HK-2 (cell line): ENCODE data around the gene EXD3.
A peak's percentile ranks its signal among the peaks of the same experiment; 100 is the strongest.

Experiments used
- DNase-seq: peaks from one replicate; pipeline ENCODE4 v3.0.0-alpha.2; 2018; ENCODE audit not compliant: unreplicated experiment

The EXD3 gene

DNA sequence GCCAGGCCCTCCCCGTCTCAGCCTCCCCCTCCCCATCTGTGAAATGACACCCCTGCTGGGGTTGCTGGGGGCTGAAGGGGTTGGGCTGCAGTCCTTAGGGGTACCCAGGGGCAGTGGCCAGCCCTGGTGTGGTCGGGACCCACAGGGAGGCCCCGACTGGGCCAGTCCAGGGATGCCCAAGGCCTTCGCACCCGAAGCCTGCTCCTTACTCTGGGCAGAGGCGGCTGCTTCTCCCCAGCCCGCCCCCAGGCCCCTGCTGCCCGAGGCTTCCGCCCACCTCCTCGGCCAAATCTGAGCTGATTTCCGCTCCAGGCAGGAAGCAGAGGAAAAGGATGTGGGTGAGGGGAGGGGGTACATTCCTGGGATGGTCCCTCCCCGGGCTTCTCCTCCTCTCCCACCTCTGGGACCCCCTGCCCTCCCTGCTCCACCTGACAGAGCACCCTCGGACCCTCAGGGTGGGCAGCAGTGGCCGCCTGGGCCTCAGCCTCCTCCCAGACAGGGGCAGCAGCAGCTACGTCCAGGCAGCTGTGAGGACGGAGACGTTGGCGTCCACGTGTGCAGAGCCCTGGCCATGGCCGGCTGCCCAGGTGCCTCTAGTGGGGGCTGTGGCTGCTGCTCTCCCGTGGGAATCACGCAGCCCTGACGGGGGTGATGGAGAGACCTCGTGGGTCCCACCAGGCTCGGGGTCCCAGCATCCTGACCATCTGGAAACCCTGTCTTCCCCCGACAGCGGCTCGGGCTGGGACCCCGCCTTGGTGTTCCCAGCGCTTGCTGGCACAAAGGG, 116.7 kb downstream of the EXD3 start:
- DNase-seq, result no peak

DNA sequence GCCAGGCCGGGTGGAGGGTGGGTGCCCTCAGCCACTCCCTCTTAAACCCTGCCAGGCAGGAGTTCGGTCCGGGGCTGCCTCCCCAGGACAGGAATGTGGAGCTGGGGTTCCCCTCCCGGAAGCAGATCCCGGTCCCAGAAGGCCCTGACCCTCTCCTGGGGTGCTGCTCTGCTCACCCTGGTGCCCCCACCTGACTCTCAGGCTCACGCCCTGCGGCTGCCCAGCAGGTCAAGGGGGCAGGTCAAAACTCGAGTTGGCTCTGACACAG, 117.2 kb downstream of the EXD3 start:
- no peak for DNase-seq

DNA sequence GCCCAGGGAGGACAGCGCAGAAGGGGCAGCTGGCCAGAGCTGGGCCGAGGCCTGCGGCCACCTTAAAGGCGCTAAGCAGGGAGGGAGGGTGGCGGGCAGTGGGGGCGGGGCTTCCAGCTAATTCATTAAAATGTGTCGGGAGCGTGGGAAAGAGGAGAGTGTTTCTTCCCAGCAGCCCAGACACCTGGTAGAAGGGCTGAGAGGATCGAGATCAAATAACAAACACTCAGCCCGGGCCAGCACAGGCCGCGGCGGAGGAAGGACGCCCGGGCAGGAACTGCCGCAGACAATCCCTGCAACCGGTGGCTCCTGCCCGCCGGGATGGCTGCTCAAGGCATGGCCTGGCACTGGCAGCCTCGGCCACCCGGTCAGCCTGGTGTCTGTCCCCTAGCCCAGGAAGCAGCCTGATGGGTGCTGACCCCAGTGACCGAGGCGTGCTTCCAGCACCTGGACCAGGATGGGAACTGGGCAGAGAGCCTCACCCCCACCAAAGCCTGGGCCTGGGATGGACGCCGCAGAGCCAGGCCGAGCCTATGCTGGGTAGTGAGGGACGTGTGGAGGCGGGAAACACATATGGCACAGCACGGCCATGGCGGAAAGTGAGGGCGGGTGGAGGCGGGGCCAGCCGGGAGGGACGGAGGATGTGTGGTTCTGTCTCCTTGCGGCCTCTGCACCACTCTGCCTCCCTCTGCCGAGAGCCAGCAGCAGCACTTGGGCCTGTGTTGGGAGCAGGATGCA, 117.7 kb downstream of the EXD3 start:
- DNase-seq, result no peak

DNA sequence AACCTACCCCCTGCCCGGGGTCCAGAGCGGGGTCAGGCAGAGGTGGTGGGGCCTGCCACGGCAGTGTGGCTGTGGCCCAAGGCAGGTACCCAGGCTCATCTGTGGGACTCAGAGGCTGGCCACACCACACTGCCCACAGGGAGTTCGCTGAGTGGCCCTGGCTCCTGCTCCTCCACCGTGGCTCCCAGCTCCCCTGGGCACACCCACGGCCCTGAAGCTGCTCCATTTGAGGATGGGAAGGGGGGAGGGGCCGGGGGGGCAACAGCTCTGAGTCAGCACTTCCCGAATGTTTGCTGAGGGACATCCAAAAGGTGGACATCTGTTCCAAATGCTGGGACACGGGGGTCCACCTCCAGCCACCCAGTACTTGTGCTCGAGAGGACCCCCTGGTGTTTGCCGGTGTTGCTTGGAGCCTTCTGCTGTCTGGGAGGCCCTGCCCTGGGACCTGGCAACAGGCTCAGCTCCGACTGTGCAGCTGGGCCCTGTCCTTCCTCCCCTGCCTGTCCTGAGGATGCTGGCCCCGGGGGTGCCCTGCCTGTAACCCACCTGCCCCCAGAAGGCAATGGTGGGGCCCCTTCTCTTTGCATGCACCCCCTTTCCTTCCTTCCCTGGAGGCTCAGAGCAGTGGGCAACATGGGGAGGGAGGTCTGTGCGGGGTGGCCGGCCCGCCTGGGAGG, 118.4 kb downstream of the EXD3 start:
- DNase-seq, result no peak

DNA sequence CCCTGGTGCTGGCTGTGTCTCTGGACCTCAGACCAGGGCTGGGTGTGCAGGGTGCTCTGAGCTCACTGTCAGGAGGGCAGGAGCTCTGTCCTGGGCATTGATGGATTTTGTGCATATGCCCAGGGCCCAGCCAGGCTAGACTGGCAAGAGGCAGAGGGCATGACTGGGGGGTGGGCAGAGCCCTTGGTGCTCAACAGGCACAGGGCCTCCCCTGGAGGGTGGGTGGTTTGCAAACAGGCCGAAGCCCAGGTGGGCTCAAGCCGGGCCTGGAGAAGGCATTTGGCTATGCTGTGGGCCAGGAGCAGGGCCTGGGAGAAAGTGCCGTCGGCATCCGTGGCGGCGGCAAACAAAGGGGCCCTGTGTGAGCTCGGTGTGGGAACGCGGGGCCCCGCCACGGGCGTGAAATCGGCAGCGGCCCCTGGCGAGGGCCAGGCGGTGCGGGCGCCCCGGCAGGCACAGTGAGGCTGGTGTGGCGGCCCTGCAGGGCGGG, 119.0 kb downstream of the EXD3 start:
- DNase-seq, result no peak

DNA sequence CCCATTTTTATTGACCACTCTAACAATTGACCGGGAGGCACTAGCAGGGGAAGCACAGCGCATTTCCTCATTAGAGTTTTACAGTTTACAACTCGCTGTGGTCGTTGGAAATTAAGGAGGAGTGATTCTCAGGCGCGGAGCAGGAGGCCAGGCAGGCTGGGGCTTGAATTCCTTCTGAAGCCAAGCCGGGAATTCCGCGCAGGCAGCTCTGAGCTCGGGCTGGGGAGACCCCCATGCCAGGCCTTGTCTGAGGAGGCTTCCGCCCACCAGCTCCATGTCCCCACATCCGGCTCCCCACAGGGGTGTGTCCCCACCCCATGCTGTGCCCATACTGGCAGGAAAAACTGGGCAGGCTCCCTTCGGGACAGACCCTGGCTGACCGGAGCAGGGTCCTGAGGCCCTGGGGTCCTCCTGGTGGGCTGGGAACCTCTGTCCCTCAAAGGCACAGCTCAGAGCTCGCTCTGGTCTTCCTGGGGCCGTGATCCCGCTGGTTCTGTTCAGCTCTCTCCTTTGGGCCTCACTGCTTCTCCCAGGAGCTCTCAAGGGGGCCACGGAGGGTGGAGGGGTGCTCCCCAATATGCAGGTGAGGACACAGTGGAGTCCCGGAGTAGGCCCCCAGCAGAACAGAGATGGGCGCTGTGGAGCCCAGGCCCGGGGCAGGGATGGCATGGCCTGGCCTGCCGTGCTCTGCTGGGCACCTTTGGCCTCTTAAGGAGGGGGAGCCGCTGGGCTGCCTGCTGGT, 119.6 kb downstream of the EXD3 start:
- DNase-seq, result no peak

DNA sequence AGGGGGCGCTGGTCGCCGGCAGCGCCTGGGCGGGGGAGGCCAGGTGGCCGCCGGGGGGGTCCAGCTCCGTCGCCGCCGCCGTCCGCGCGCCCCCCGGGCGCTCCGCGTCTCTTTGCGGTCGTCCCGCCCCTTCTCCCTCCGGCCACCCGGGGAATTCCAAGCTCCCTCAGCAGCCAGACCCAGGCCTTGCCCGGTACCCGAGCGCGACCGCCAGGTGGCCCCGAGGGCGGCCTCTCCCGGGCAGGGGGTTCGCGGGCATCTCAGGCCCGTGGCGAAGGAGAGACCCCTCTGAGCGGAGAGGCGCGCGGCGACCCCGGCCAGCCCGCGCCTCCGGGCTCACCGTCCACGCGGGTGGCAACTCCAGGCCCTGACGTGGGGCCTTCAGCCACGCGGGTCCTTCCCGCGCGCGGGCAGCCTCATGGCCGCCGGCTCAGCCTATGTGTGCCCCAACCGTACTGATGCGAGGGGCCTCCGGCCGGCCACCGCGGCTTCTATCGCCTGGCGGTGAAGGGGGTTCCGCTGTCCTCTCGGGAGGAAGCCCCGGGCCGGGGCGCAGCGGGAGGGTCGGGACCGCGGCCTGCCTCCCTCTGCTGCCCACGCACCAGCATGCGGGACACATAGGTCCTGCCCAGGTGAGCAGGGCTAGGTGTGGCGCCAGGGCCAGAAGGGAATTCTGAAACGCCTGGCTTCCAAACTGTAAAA, 120.4 kb downstream of the EXD3 start:
- DNase-seq, result no peak

DNA sequence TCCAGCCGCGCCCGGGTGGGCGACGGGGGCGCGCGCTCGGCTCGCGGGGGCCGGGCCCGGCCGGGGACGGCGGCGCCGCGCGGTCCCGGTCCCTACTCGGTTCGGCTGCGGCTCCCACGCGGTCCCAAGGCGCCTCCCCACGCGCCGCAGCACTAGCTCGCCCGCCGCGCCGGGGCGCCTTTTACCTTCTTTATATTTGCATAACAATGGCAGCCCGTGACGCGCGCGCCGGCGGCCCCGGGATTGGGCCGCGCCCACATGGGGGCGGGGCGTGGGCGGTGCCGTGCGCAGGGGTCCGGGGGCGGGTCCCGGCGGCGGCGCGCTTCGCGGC, 120.9 kb downstream of the EXD3 start, which contains the start of gene NRARP:
TSS of gene NRARP (minus strand) at position 154 of the 331 bp plus-strand sequence. CDS start 343 bp downstream, outside the sequence.
- peak; percentile 88 for DNase-seq

DNA sequence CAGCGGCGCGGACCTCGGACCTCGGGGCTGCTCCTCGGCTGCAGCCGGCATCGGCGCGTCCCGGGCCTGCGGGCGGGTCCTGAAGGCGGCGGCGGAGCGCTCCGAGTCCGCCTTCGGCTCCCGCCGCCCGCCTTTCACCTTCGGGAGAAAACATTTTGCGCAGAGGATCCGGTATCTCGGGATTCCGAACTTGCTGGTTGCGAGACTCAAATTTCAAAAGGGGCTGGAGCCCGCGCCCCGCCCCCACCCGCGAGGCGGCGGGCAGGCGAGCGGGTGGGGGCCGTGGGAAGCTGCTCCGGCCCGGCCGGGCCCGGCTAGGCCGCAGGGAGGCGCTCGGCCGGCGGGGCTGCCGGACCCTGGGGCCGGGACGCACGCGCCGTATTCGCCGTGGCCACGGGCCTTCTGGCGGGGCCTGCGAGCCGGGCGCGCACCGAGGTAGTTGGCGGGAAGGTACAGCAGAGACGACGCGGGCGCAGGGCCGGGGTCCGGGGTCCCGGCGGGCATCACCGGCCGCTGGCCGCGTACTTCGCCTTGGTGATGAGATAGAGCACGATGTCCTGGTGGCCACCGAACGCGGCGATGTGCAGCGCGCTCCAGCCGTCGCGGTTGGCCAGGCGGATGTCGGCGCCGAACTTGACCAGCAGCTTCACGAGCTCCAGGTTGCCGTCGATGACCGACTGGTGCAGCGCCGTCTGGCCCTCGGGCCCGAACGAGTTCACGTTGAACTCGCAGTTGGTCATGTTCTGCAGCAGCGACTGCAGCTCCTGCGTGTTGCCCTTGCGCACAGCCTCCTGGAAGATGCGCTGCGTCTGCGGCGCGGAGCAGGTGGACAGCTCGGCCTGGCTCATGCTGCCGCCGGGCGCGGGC, 121.6 kb downstream of the EXD3 start:
- peak; percentile 60 for DNase-seq

DNA sequence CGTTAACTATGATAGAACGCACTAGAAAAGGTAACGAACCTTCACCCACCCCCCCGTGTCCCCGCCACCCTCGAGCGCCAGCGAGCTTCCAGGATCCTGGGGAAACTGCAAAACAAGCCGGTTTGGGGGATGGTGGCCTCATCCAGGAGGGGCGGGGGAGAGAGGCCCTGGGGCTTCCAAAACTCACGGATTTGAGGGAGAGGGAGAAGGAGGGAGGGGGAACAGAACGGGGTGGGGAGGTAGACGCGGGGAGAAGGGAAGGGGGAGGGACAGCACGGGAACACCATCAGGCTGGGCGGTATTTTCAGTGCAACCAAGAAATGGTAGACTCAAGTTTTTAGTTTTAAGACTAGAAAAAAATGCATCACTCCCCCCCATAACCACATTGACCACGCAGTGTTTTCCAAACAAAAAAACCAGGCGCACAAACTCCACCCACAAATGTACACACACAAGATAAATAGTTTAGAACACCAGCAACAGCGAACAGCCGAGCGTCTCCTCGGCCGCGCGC, 122.3 kb downstream of the EXD3 start:
- no peak for DNase-seq

DNA sequence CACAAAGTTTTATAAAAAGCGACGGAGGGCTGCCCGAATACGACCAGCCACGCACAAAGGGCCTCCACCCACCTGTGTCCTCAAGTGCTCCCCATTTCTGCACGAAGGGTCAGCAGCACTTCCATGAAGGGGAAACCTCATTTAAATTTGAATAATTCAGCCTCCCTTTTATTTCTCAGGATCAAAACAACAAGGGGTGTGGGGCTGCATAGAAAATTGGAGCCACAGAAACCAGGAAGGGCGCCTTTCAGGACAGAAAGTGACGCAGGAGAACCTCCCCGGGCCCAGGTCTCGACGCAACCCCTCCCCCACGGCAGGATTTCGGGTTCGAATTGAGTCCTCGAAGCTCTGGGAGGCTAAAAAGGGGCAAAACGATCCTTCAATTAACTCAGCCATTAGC, 123.0 kb downstream of the EXD3 start:
- no peak for DNase-seq

DNA sequence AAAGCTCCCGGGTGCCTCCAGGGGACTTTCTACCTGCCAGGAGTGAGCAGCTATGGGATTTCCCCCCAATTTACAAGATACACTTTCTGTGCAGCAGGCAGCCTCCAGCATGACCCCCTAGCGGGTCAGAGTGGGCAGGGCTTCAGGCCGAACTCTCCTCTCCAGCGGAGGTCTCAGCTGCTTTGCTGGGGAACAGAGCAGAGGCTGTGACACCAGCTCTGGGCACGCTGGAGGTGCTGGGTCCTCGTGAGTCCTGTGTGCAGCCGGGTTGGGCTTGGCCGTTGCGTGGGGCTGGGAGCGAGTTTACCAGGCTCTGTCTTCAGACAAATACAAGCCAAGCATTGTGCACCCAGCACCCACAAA, 123.8 kb downstream of the EXD3 start:
- DNase-seq, result no peak

DNA sequence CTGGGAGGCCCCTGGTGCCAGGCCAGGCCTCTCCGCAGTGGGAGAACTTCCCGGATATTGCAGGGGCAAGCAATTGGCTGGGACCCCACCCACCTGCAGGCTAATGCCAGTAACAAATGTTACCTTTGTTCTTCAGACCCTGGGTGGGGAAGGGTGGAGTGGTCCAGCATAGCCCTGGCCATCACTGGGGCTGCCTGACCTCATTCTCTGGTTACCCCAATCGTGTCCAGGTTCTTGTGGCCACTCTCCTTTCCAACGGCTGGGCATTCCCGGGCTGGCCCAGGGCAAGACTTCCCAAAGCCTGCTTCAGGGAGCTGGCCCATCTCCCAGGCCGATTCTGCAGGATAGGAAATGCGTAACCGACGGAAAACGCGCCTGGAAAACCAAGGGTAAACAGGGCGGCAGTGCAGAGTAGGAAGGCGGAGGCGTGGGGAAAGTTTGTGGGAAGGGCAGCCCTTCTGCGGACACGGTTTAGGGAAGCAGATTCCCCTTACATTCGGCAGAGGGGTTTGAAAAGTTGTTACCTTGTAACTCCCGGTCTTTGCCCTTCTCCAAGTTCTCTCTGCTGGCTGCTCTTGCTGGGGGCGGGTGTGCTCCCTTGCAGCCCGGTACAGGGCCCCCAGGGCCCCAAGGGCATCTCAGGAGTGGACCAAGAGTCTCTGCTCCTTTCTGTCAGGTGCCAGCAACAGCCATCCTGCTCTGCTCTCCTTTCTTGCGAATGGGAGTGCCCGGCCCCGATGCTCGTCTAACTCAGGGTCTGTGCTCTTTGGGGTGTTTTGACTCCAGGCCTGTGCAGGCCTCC, 124.4 kb downstream of the EXD3 start:
- DNase-seq, result no peak

DNA sequence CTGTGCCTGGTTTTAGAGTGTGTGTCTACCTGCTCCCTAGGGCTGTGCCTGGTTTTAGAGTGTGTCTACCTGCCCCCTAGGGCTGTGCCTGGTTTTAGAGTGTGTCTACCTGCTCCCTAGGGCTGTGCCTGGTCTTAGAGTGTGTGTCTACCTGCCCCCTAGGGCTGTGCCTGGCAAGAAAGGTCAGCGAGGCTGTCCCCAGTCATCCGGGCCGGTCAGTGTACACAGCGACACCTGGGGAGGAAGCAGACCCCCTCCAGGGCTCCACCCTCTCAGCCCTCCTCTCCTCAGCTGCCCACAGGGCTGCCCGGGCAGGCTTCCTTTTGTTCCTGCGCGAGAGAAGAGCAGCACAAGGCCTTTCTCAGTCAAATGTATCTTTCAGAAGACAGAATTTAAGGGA, 125.0 kb downstream of the EXD3 start:
- no peak for DNase-seq

DNA sequence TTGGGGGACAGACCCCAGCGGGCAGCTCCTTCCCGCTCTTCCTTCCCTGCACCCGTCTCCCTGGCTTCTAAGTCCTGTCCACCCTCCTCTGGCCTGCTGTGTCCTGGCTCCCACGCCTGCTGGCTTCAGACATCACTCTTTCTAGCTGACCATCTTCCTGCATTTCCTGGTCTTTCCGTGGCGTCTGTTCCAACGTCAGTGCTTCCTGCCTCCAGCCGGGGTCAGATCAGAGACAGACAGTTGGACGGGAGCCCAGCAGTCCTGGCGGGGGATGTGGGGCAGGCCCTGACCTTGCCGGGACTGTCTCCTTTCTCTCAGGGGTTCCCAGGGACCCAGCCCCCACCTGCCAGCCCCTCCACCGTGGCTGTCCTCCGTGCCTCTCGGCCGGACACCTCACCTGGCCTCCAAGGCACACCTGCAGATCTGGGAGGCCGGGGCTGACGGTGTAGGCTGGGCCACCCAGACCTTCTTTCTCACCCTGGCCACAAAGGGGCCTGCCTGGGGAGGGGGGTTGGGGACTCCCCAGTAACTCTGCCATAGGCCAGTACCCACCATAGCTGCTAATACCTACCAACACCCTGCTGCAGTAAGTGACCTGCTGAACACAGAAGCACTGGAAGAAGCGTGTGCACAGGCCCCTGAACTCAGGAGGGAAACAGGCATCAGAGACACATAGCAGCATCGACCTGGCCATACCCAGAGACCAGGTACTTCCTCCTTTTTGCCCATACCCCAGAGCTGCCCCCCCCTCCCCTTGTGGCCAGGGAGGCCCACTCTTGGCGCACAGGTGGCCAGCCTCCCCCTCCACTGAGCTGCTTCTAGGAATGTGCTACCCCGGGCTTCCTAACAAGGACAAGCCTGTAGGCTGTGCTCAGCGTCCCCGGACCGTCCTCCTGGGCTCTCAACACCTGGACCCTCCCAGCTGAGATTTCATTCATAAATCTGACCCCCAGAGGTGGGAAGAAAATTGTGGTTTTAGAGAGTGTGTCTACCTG, 126.0 kb downstream of the EXD3 start:
- DNase-seq, result no peak

DNA sequence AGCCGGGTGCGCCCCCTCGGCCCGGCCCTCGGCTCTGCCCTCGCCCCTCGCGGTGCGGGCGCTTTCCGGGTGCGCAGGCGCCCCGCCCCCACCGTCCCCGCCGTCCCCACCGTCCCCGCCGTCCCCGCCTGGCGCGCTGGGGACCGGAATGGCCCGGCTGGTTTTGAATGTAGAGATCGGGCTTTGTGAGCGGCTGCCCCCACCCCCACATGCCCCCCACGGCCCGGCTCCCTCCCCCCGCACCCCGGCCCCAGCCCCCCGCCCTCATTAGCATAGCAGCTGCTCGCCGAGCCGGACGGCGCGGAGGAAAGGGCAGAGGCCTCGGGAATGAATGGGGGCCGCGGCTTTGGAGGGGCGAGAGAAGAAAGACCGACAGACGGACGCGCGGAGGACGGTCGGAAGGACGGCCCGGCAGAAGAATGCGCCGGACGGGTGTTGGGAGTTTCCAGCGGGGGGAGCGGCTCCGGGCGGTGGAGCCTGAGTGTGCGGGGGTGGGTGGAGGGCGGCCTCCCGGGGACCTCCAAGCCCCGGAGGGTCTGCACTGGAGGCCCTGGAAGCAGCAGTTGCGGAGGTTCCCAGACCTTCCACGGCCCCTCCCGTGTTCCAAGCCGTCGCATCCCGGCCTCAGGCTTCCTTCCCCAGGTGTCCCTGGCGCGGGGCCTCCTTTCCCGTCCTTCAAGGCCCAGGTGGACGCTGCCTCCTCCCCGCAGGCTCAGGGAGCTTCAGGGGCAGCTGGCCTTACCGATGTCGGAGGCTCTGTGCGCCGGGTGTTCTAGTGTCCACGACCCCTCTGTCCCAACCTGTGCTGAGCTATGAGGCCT, 126.9 kb downstream of the EXD3 start:
- no peak for DNase-seq

DNA sequence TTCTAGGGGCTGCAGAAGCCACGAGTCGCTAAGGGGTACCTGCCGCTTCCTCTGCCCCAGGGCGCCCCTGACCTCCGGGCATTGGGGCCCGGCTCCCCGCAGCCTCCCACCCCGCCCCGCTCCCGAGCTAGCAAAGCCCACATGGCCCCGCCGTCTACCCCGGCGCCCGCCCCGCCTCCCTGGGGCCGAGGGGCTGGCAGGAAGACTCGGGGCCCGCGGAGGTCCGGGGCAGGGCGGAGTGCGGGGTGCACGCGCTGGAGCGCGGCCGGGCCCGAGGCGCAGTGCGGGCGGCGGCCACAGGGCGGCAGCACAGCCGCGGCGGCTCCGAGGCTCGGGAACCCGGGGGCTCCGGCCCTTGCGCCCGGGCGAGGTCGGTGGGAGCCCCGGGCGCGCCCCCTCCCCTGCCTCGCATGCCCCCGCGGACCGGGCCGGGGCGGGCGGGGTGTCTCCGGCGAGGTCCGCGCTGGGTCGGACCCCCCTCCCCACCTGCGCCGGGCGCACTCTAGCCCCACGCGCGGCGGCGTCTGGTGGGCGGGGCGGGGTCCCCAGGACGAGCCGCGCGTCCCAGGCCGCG, 127.6 kb downstream of the EXD3 start:
- no peak for DNase-seq
